Panc1 (cell line): ENCODE data around the gene P2RY11. TPM values are rescaled to one million over a fixed set of nuclear protein-coding genes. Genes with fewer than 3 reads are reported as not detected.

Experiments used
- ATAC-seq: fragments of 200-7000 bp; cut with Tn5 transposase; 2 replicates; pipeline ENCODE4 v1.9.1; 2020; ENCODE audit warnings: mild to moderate bottlenecking, moderate library complexity
- BruUV-seq: library from RNA; stranded (reverse); fragments of 400-500 nt; replicated peaks from 2 replicates; lab custom pipeline; 2021; lab: Mats Ljungman, UMichigan
- CTCF ChIA-PET: fragments of 300-600 bp; sonication (Branson Sonifier 250); formaldehyde crosslinking; loops from one replicate; lab custom pipeline; 2022; ENCODE audit warnings: antibody characterized with exemption; lab: Charles Lee
- POLR2A ChIA-PET: fragments of 300-600 bp; sonication (Branson Sonifier 250); formaldehyde crosslinking; loops from one replicate; lab custom pipeline; 2022; ENCODE audit warnings: antibody characterized with exemption; lab: Charles Lee
- DNase-seq: peaks from one replicate; pipeline ENCODE4 v3.0.0-alpha.2; 2010; ENCODE audit warnings: low read depth, low spot score
- H3K27ac ChIP-seq: 2 replicates; pipeline ENCODE4 v1.5.1; 2011; ENCODE audit warnings: mild to moderate bottlenecking, low read length, inconsistent platforms
- H3K27me3 ChIP-seq: fragments of 200-500 bp; sonication (Bioruptor generic); 2 replicates; pipeline ENCODE4 v1.6.0; 2014; ENCODE audit warnings: low read length, inconsistent platforms; ENCODE audit not compliant: control insufficient read depth, insufficient read depth
- H3K36me3 ChIP-seq: fragments of 200-500 bp; sonication (Bioruptor generic); 2 replicates; pipeline ENCODE4 v1.5.1; 2014; ENCODE audit warnings: inconsistent platforms, mild to moderate bottlenecking, low read length, moderate library complexity; ENCODE audit not compliant: control insufficient read depth, insufficient read depth
- H3K4me1 ChIP-seq: 2 replicates; pipeline ENCODE4 v1.5.1; 2011; ENCODE audit warnings: inconsistent platforms, mild to moderate bottlenecking, low read length, moderate library complexity; ENCODE audit not compliant: control insufficient read depth, insufficient read depth
- H3K4me3 ChIP-seq, 2 experiments: 2 replicates each; pipeline ENCODE4 v1.5.1; 2011 to 2012; ENCODE audit warnings: low read depth in 2 of 2, low read length in 2 of 2, mild to moderate bottlenecking in 2 of 2, inconsistent platforms in 1 of 2, moderate library complexity in 1 of 2
- H3K9me3 ChIP-seq: fragments of 200-500 bp; sonication (Bioruptor generic); 2 replicates; pipeline ENCODE4 v1.5.1; 2014; ENCODE audit warnings: low read depth, mild to moderate bottlenecking, inconsistent platforms, low read length, moderate library complexity; ENCODE audit not compliant: control insufficient read depth, insufficient read depth
- CTCF ChIP-seq: fragments of 450-650 bp; IDR thresholded peaks from 2 replicates; pipeline ENCODE4 v1.5.1; 2017; ENCODE audit warnings: mild to moderate bottlenecking
- POLR2AphosphoS5 ChIP-seq: IDR thresholded peaks from 2 replicates; pipeline ENCODE4 v1.6.1; 2012; ENCODE audit warnings: mild to moderate bottlenecking, low read depth, low read length, moderate library complexity
- REST ChIP-seq, 2 experiments: IDR thresholded peaks; 2 replicates each; pipeline ENCODE4 v1.6.1; 2011 to 2012; ENCODE audit warnings: low read depth in 2 of 2, control low read depth in 1 of 2, low read length in 1 of 2, mild to moderate bottlenecking in 1 of 2, moderate library complexity in 1 of 2; ENCODE audit not compliant: insufficient read depth in 1 of 2
- SIN3A ChIP-seq: IDR thresholded peaks from 2 replicates; pipeline ENCODE4 v1.6.1; 2012; ENCODE audit warnings: low read depth, mild to moderate bottlenecking, low read length, moderate library complexity, borderline replicate concordance; ENCODE audit not compliant: insufficient read depth
- TCF7L2 ChIP-seq: IDR thresholded peaks from 2 replicates; pipeline ENCODE4 v1.6.1; 2011; ENCODE audit warnings: mild to moderate bottlenecking, low read depth, low read length, inconsistent platforms
- in situ Hi-C: cut with HindIII; loops from 2 replicates; pipeline ENCODE4 v1.10.0; 2016; ENCODE audit warnings: low sequenced_read_pairs, low pct_unique_long_range_greater_than_20kb
- intact Hi-C: fragments of 100-400 bp; cut with micrococcal nuclease; formaldehyde crosslinking; loops from one replicate; pipeline ENCODE4 v1.10.0; 2022; ENCODE audit not compliant: unreplicated experiment
- total RNA-seq: library from RNA; stranded (reverse); gene quantifications from one replicate; pipeline ENCODE4 v1.2.1, GENCODE V29; 2021; ENCODE audit not compliant: unreplicated experiment

Gene P2RY11
- total RNA-seq, 1 experiment from 2014 or later = 12.5 TPM

- ChIA-PET POLR2A (no interaction called here), CTCF (no interaction called here)
- H3K4me3 ChIP-seq = no peak overlapping the region
- TF ChIP-seq REST (IDR thresholded peaks at IDR 0.05; ENCODE audit: insufficient read depth in 1 of 2, low read depth in 2 of 2, low read length in 1 of 2) (no peak), TCF7L2 (no peak), CTCF (no peak), POLR2AphosphoS5 (no peak), SIN3A (no peak)
- no peaks in the 10 kb centered on the region for H3K4me1 ChIP-seq
- H3K36me3 ChIP-seq = peaks cover 7% of the 10 kb centered on the region; the same call in 1 of the 2 replicates
- no peaks in the 10 kb centered on the region for H3K27me3 ChIP-seq
- ATAC-seq = 0 out of 2 replicates have a peak, but pooled peaks have one; percentile 26
- in situ Hi-C loops (no loop called here), intact Hi-C loops (no loop called here)
- no peak overlapping the region for H3K27ac ChIP-seq
- no peaks in the 10 kb centered on the region for H3K9me3 ChIP-seq
- no TSS peak for BruUV-seq
- DNase-seq = no peak
Observed at GRCh38 chr19:10144361-10144760, 32.9 kb downstream of the P2RY11 start.

GRCh38 chr19:10145031-10145430, 33.5 kb downstream of the P2RY11 start:
- peaks cover 7% of the 10 kb centered on the region; the same call in 1 of the 2 replicates for H3K36me3 ChIP-seq
- no TSS peak for BruUV-seq
- H3K27me3 ChIP-seq = no peaks in the 10 kb centered on the region
- ChIA-PET POLR2A (no interaction called here), CTCF (no interaction called here)
- H3K27ac ChIP-seq = no peak overlapping the region
- intact Hi-C loops = no loop called here
- DNase-seq (no peak), ATAC-seq (no peak)
- H3K4me3 ChIP-seq = no peak overlapping the region
- in situ Hi-C loops = no loop called here
- TF ChIP-seq TCF7L2 = no peak
- no peak for TF ChIP-seq REST (IDR thresholded peaks at IDR 0.05; ENCODE audit: insufficient read depth in 1 of 2, low read depth in 2 of 2, low read length in 1 of 2)
- TF ChIP-seq POLR2AphosphoS5 = no peak
- H3K4me1 ChIP-seq = no peaks in the 10 kb centered on the region
- H3K9me3 ChIP-seq = no peaks in the 10 kb centered on the region
